Measurements from ENCODE around the gene PSMG4.

Gene PSMG4

GRCh38 chr6:3247255-3248146 lies 11.2 kb upstream of the PSMG4 start:
- H3K36me3 ChIP-seq (ENCODE audit: control insufficient read depth, insufficient read depth, low read length): no peaks in the 10 kb centered on the region
- peaks cover 5% of the 10 kb centered on the region for H3K27me3 ChIP-seq (ENCODE audit: control insufficient read depth, insufficient read depth, low read length)
- peak overlapping the region; percentile 3 for H3K4me3 ChIP-seq (ENCODE audit: low read length)
- peaks cover 22% of the 10 kb centered on the region for H3K4me1 ChIP-seq (ENCODE audit: control insufficient read depth, insufficient read depth, low read length)
- H3K9me3 ChIP-seq (ENCODE audit: control insufficient read depth, low read length): no peaks in the 10 kb centered on the region
- peak overlapping the region; percentile 55 for H3K9ac ChIP-seq (ENCODE audit: low read length)

GRCh38 chr6:3249821-3250220 lies 8.9 kb upstream of the PSMG4 start:
- Histone ChIP-seq H3K4me3 (ENCODE audit: low read length) (no peak overlapping the region), H3K4me1 (ENCODE audit: control insufficient read depth, insufficient read depth, low read length) (peaks cover 22% of the 10 kb centered on the region), H3K27me3 (ENCODE audit: control insufficient read depth, insufficient read depth, low read length) (peaks cover 5% of the 10 kb centered on the region), H3K9ac (ENCODE audit: low read length) (no peak overlapping the region), H3K9me3 (ENCODE audit: control insufficient read depth, low read length) (no peaks in the 10 kb centered on the region), H3K36me3 (ENCODE audit: control insufficient read depth, insufficient read depth, low read length) (no peaks in the 10 kb centered on the region)

- H3K4me1 ChIP-seq (ENCODE audit: control insufficient read depth, insufficient read depth, low read length): peaks cover 22% of the 10 kb centered on the region
- H3K27me3 ChIP-seq (ENCODE audit: control insufficient read depth, insufficient read depth, low read length): peaks cover 5% of the 10 kb centered on the region
- H3K4me3 ChIP-seq (ENCODE audit: low read length): no peak overlapping the region
- no peak overlapping the region for H3K9ac ChIP-seq (ENCODE audit: low read length)
- no peaks in the 10 kb centered on the region for H3K36me3 ChIP-seq (ENCODE audit: control insufficient read depth, insufficient read depth, low read length)
- H3K9me3 ChIP-seq (ENCODE audit: control insufficient read depth, low read length): no peaks in the 10 kb centered on the region
Measured at GRCh38 chr6:3250231-3250675, 8.5 kb upstream of the PSMG4 start.

GRCh38 chr6:3251462-3252314 lies 7.1 kb upstream of the PSMG4 start:
- no peak overlapping the region for H3K4me3 ChIP-seq (ENCODE audit: low read length)
- H3K27me3 ChIP-seq (ENCODE audit: control insufficient read depth, insufficient read depth, low read length): peaks cover 5% of the 10 kb centered on the region
- no peaks in the 10 kb centered on the region for H3K36me3 ChIP-seq (ENCODE audit: control insufficient read depth, insufficient read depth, low read length)
- H3K4me1 ChIP-seq (ENCODE audit: control insufficient read depth, insufficient read depth, low read length): peaks cover 22% of the 10 kb centered on the region
- H3K9ac ChIP-seq (ENCODE audit: low read length): no peak overlapping the region
- no peaks in the 10 kb centered on the region for H3K9me3 ChIP-seq (ENCODE audit: control insufficient read depth, low read length)

- Histone ChIP-seq H3K9ac (ENCODE audit: low read length) (no peak overlapping the region), H3K4me3 (ENCODE audit: low read length) (no peak overlapping the region), H3K9me3 (ENCODE audit: control insufficient read depth, low read length) (no peaks in the 10 kb centered on the region), H3K36me3 (ENCODE audit: control insufficient read depth, insufficient read depth, low read length) (no peaks in the 10 kb centered on the region), H3K4me1 (ENCODE audit: control insufficient read depth, insufficient read depth, low read length) (peaks cover 21% of the 10 kb centered on the region), H3K27me3 (ENCODE audit: control insufficient read depth, insufficient read depth, low read length) (peaks cover 5% of the 10 kb centered on the region)
Measured at GRCh38 chr6:3252369-3252768, 6.4 kb upstream of the PSMG4 start.

GRCh38 chr6:3252861-3253596 lies 5.7 kb upstream of the PSMG4 start:
- Histone ChIP-seq H3K27me3 (ENCODE audit: control insufficient read depth, insufficient read depth, low read length) (peaks cover 5% of the 10 kb centered on the region), H3K9me3 (ENCODE audit: control insufficient read depth, low read length) (no peaks in the 10 kb centered on the region), H3K4me3 (ENCODE audit: low read length) (no peak overlapping the region), H3K9ac (ENCODE audit: low read length) (no peak overlapping the region), H3K36me3 (ENCODE audit: control insufficient read depth, insufficient read depth, low read length) (no peaks in the 10 kb centered on the region), H3K4me1 (ENCODE audit: control insufficient read depth, insufficient read depth, low read length) (peaks cover 15% of the 10 kb centered on the region)

- Histone ChIP-seq H3K4me1 (ENCODE audit: control insufficient read depth, insufficient read depth, low read length) (peaks cover 13% of the 10 kb centered on the region), H3K27me3 (ENCODE audit: control insufficient read depth, insufficient read depth, low read length) (peaks cover under 1% of the 10 kb centered on the region), H3K36me3 (ENCODE audit: control insufficient read depth, insufficient read depth, low read length) (no peaks in the 10 kb centered on the region), H3K9me3 (ENCODE audit: control insufficient read depth, low read length) (no peaks in the 10 kb centered on the region), H3K4me3 (ENCODE audit: low read length) (no peak overlapping the region), H3K9ac (ENCODE audit: low read length) (no peak overlapping the region)
Measured at GRCh38 chr6:3253597-3253961, 5.2 kb upstream of the PSMG4 start.

- Histone ChIP-seq H3K27me3 (ENCODE audit: control insufficient read depth, insufficient read depth, low read length) (no peaks in the 10 kb centered on the region), H3K9ac (ENCODE audit: low read length) (peak overlapping the region; percentile 25), H3K4me3 (ENCODE audit: low read length) (no peak overlapping the region), H3K36me3 (ENCODE audit: control insufficient read depth, insufficient read depth, low read length) (no peaks in the 10 kb centered on the region), H3K4me1 (ENCODE audit: control insufficient read depth, insufficient read depth, low read length) (peaks cover 23% of the 10 kb centered on the region), H3K9me3 (ENCODE audit: control insufficient read depth, low read length) (no peaks in the 10 kb centered on the region)
Measured at GRCh38 chr6:3258201-3258600, 546 bp upstream of the PSMG4 start.

GRCh38 chr6:3259491-3259958 lies 778 bp downstream of the PSMG4 start:
- H3K36me3 ChIP-seq (ENCODE audit: control insufficient read depth, insufficient read depth, low read length): no peaks in the 10 kb centered on the region
- H3K4me1 ChIP-seq (ENCODE audit: control insufficient read depth, insufficient read depth, low read length): peaks cover 31% of the 10 kb centered on the region
- peak overlapping the region; percentile 48 for H3K4me3 ChIP-seq (ENCODE audit: low read length)
- H3K9ac ChIP-seq (ENCODE audit: low read length): peak overlapping the region; percentile 63
- H3K27me3 ChIP-seq (ENCODE audit: control insufficient read depth, insufficient read depth, low read length): no peaks in the 10 kb centered on the region
- H3K9me3 ChIP-seq (ENCODE audit: control insufficient read depth, low read length): no peaks in the 10 kb centered on the region

GRCh38 chr6:3260296-3260695 lies 1.5 kb downstream of the PSMG4 start:
- peaks cover 35% of the 10 kb centered on the region for H3K4me1 ChIP-seq (ENCODE audit: control insufficient read depth, insufficient read depth, low read length)
- H3K4me3 ChIP-seq (ENCODE audit: low read length): no peak overlapping the region
- peak overlapping the region; percentile 7 for H3K9ac ChIP-seq (ENCODE audit: low read length)
- H3K9me3 ChIP-seq (ENCODE audit: control insufficient read depth, low read length): no peaks in the 10 kb centered on the region
- no peaks in the 10 kb centered on the region for H3K36me3 ChIP-seq (ENCODE audit: control insufficient read depth, insufficient read depth, low read length)
- no peaks in the 10 kb centered on the region for H3K27me3 ChIP-seq (ENCODE audit: control insufficient read depth, insufficient read depth, low read length)

- Histone ChIP-seq H3K4me3 (ENCODE audit: low read length) (no peak overlapping the region), H3K36me3 (ENCODE audit: control insufficient read depth, insufficient read depth, low read length) (no peaks in the 10 kb centered on the region), H3K4me1 (ENCODE audit: control insufficient read depth, insufficient read depth, low read length) (peaks cover 35% of the 10 kb centered on the region), H3K27me3 (ENCODE audit: control insufficient read depth, insufficient read depth, low read length) (no peaks in the 10 kb centered on the region), H3K9me3 (ENCODE audit: control insufficient read depth, low read length) (no peaks in the 10 kb centered on the region), H3K9ac (ENCODE audit: low read length) (peak overlapping the region; percentile 35)
Measured at GRCh38 chr6:3260772-3261517, 2.2 kb downstream of the PSMG4 start.
